ENCODE results near the gene POLN. TPM values are rescaled to one million over a fixed set of nuclear protein-coding genes. Genes with fewer than 3 reads are reported as not detected.

Gene POLN
- total RNA-seq, 2 donors from 2014 or later, result 3.8 to 15.2 TPM

GRCh38 chr4:2079926-2080325, 162.0 kb downstream of the POLN start:
- no peak overlapping the region for H3K4me3 ChIP-seq
- no peak for DNase-seq (ENCODE audit: low spot score)
- no peaks in the 10 kb centered on the region for H3K4me1 ChIP-seq (replicated peaks)
- no peaks in the 10 kb centered on the region for H3K9me3 ChIP-seq
- TF ChIP-seq, protein P1, sequence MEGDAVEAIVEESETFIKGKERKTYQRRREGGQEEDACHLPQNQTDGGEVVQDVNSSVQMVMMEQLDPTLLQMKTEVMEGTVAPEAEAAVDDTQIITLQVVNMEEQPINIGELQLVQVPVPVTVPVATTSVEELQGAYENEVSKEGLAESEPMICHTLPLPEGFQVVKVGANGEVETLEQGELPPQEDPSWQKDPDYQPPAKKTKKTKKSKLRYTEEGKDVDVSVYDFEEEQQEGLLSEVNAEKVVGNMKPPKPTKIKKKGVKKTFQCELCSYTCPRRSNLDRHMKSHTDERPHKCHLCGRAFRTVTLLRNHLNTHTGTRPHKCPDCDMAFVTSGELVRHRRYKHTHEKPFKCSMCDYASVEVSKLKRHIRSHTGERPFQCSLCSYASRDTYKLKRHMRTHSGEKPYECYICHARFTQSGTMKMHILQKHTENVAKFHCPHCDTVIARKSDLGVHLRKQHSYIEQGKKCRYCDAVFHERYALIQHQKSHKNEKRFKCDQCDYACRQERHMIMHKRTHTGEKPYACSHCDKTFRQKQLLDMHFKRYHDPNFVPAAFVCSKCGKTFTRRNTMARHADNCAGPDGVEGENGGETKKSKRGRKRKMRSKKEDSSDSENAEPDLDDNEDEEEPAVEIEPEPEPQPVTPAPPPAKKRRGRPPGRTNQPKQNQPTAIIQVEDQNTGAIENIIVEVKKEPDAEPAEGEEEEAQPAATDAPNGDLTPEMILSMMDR (IDR thresholded peaks at IDR 0.05), result no peak
- TF ChIP-seq POLR2A (IDR thresholded peaks at IDR 0.05), result no peak
- no peak for TF ChIP-seq POLR2AphosphoS5 (IDR thresholded peaks at IDR 0.05)
- intact Hi-C loops (cut with DNase I), result no loop called here
- 90% methylated on average over 9 of the region's 9 CpGs for WGBS
- no peak overlapping the region for H3K27ac ChIP-seq
- H3K36me3 ChIP-seq, result no peaks in the 10 kb centered on the region
- H3K27me3 ChIP-seq (replicated peaks; ENCODE audit: insufficient read depth), result no peaks in the 10 kb centered on the region

DNA sequence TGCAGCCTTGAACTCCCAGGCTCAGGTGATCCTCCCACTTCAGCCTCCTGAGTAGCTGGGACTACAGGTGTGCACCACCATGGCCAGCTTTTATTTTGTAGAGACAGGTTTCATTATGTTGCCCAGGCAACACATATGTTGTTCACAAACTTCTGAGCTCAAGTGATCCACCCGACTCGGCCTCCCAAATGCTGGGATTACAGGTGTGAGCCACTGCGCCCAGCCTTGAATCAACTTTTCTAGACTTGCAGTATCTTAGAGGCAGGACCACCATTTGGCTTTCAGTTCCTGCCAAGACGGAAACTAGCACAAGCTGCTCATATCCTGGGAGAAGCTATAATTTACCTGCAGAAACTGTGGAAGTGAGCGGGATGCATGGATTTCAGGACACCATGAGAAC, 162.9 kb downstream of the POLN start:
- intact Hi-C loops (cut with DNase I), result no loop called here
- H3K9me3 ChIP-seq, result no peaks in the 10 kb centered on the region
- no peaks in the 10 kb centered on the region for H3K36me3 ChIP-seq
- no peak overlapping the region for H3K4me3 ChIP-seq
- H3K4me1 ChIP-seq (replicated peaks), result no peaks in the 10 kb centered on the region
- no peaks in the 10 kb centered on the region for H3K27me3 ChIP-seq (replicated peaks; ENCODE audit: insufficient read depth)
- 93% methylated on average over 5 of the region's 5 CpGs for WGBS
- no peak for DNase-seq (ENCODE audit: low spot score)
- H3K27ac ChIP-seq, result no peak overlapping the region
- TF ChIP-seq POLR2A (IDR thresholded peaks at IDR 0.05) (no peak), POLR2AphosphoS5 (IDR thresholded peaks at IDR 0.05) (no peak)
- TF ChIP-seq, protein P1 (IDR thresholded peaks at IDR 0.05), result no peak

GRCh38 chr4:2078584-2078983, 163.3 kb downstream of the POLN start:
- intact Hi-C loops (cut with DNase I), result no loop called here
- Histone ChIP-seq H3K9me3 (no peaks in the 10 kb centered on the region), H3K27me3 (replicated peaks; ENCODE audit: insufficient read depth) (no peaks in the 10 kb centered on the region), H3K4me1 (replicated peaks) (no peaks in the 10 kb centered on the region), H3K4me3 (no peak overlapping the region), H3K36me3 (no peaks in the 10 kb centered on the region), H3K27ac (no peak overlapping the region)
- TF ChIP-seq POLR2A (IDR thresholded peaks at IDR 0.05) (no peak), POLR2AphosphoS5 (IDR thresholded peaks at IDR 0.05) (no peak)
- TF ChIP-seq, protein P1 (IDR thresholded peaks at IDR 0.05), result no peak
- 76% methylated on average over 9 of the region's 9 CpGs for WGBS
- no peak for DNase-seq (ENCODE audit: low spot score)

DNA sequence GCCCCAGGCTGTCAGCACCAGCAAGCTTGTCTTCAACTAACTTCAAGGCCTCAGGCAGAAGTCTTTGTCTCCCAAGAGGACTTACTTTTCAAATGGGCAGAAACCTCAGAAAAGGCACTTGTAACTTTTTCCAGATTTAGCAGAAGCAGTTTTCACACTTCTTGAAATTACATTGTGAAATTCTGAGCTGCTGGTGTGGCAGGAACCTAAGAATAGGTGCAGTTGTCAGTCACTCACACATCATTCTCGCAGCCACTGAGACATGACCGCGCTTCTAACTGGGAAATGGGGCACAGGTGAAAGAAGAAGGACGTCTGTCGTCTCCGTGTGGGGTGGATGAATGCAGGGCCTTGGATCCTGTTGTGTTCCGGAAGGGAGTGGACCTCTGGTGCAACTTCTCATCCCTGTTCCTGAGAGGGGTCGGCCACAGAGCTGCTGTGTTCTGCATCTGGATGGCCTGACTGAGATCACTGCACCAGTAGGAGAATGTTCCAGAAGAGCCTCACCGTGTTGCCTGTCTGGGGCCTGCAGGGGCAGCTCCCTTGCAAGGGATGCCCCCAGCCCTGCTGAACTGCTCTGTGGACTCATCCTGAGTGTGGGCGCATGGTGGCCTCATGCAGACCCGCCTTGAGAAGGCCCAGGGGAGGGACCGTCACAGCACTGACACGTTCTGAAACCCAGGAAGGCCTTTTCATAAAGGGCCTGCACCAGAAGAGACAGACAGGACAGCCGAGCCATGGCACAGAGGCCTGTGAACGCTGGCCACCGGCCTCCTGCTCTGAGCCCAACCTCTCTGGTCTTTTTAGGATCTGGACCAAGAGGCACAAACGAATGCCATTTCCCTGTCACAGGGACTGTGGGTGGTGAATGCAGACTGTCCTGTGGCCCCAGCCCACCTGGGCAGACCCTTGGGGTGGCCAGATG, 164.1 kb downstream of the POLN start:
- intact Hi-C loops (cut with DNase I), result no loop called here
- Histone ChIP-seq H3K9me3 (no peaks in the 10 kb centered on the region), H3K4me1 (replicated peaks) (no peaks in the 10 kb centered on the region), H3K27me3 (replicated peaks; ENCODE audit: insufficient read depth) (no peaks in the 10 kb centered on the region), H3K36me3 (no peaks in the 10 kb centered on the region), H3K27ac (no peak overlapping the region), H3K4me3 (no peak overlapping the region)
- 86% methylated on average over 17 of the region's 17 CpGs for WGBS
- TF ChIP-seq POLR2AphosphoS5 (IDR thresholded peaks at IDR 0.05) (no peak), POLR2A (IDR thresholded peaks at IDR 0.05) (no peak)
- TF ChIP-seq, protein P1 (IDR thresholded peaks at IDR 0.05), result no peak
- DNase-seq (ENCODE audit: low spot score), result no peak
